WTC11 (cell line): ENCODE results near the gene ATG2A. TPM values are rescaled to one million over a fixed set of nuclear protein-coding genes. Genes with fewer than 3 reads are reported as not detected.

Source experiments
- ATAC-seq: fragments of 200-7000 bp; cut with Tn5 transposase; 2 replicates; pipeline ENCODE4 v1.10.0; 2021; ENCODE audit warnings: mild to moderate bottlenecking, moderate library complexity
- CTCF ChIA-PET: fragments of 300-600 bp; sonication (Branson Sonifier 250); formaldehyde crosslinking; loops from one replicate; lab custom pipeline; 2021; ENCODE audit warnings: antibody characterized with exemption; lab: Charles Lee
- POLR2A ChIA-PET: fragments of 350-600 bp; sonication (Branson Sonifier 250); formaldehyde crosslinking; loops from one replicate; lab custom pipeline; 2021; ENCODE audit warnings: antibody characterized with exemption; lab: Charles Lee
- DNase-seq: peaks from one replicate; pipeline ENCODE4 v3.0.0; 2021; ENCODE audit warnings: low spot score
- H3K27ac Mint-ChIP-seq: 2 replicates; pipeline ENCODE4 v1.8.0; 2021; ENCODE audit warnings: mixed read lengths
- H3K27me3 Mint-ChIP-seq: 2 replicates; pipeline ENCODE4 v1.8.0; 2021; ENCODE audit warnings: low read depth, mild to moderate bottlenecking, moderate library complexity, mixed read lengths
- H3K36me3 Mint-ChIP-seq: 2 replicates; pipeline ENCODE4 v1.8.0; 2021; ENCODE audit warnings: mixed read lengths
- H3K4me1 Mint-ChIP-seq: 2 replicates; pipeline ENCODE4 v1.8.0; 2022; ENCODE audit warnings: mixed read lengths
- H3K4me3 Mint-ChIP-seq: 2 replicates; pipeline ENCODE4 v1.8.0; 2021; ENCODE audit warnings: mild to moderate bottlenecking, moderate library complexity, mixed read lengths
- H3K9me3 Mint-ChIP-seq: 2 replicates; pipeline ENCODE4 v1.8.0; 2021; ENCODE audit warnings: mixed read lengths
- ETV6 ChIP-seq: sonication (generic); formaldehyde crosslinking; IDR thresholded peaks from 2 replicates; pipeline ENCODE4 v1.8.1; 2022; ENCODE audit warnings: mild to moderate bottlenecking, missing genetic modification reagents
- FOXP1 ChIP-seq: sonication (generic); formaldehyde crosslinking; IDR thresholded peaks from 2 replicates; pipeline ENCODE4 v1.8.0; 2022; ENCODE audit warnings: missing genetic modification reagents, mild to moderate bottlenecking, moderate library complexity, borderline replicate concordance
- GTF2I ChIP-seq: fragments of 250-450 bp; sonication (Bioruptor Pico); conservative IDR thresholded peaks from 2 replicates; pipeline ENCODE4 v1.4.0; 2021; ENCODE audit warnings: mild to moderate bottlenecking
- HMGXB4 ChIP-seq: sonication (generic); formaldehyde crosslinking; IDR thresholded peaks from 2 replicates; pipeline ENCODE4 v1.8.1; 2023; ENCODE audit warnings: mild to moderate bottlenecking, moderate library complexity, missing genetic modification reagents
- JAZF1 ChIP-seq: fragments of 250-450 bp; sonication (Bioruptor Pico); IDR thresholded peaks from 2 replicates; pipeline ENCODE4 v1.9.0; 2021; ENCODE audit warnings: moderate library complexity, mild to moderate bottlenecking, inconsistent platforms
- JUN ChIP-seq: sonication (generic); formaldehyde crosslinking; IDR thresholded peaks from 2 replicates; pipeline ENCODE4 v1.8.0; 2023; ENCODE audit warnings: mild to moderate bottlenecking, missing genetic modification reagents
- MLX ChIP-seq: sonication (generic); formaldehyde crosslinking; IDR thresholded peaks from 2 replicates; pipeline ENCODE4 v1.8.1; 2023; ENCODE audit warnings: mild to moderate bottlenecking, missing genetic modification reagents, moderate library complexity
- MYBL2 ChIP-seq: sonication (generic); formaldehyde crosslinking; IDR thresholded peaks from 2 replicates; pipeline ENCODE4 v1.8.1; 2023; ENCODE audit warnings: mild to moderate bottlenecking, moderate library complexity, missing genetic modification reagents
- NFATC4 ChIP-seq: fragments of 250-450 bp; sonication (Bioruptor Pico); IDR thresholded peaks from 2 replicates; pipeline ENCODE4 v1.9.0; 2021; ENCODE audit warnings: mild to moderate bottlenecking
- NFE2L1 ChIP-seq: sonication (generic); formaldehyde crosslinking; IDR thresholded peaks from 2 replicates; pipeline ENCODE4 v1.8.1; 2023; ENCODE audit warnings: missing genetic modification reagents
- NFYB ChIP-seq: sonication (generic); formaldehyde crosslinking; conservative IDR thresholded peaks from 2 replicates; pipeline ENCODE4 v1.8.0; 2022; ENCODE audit warnings: low read depth, missing genetic modification reagents
- NR1H2 ChIP-seq: sonication (generic); formaldehyde crosslinking; IDR thresholded peaks from 2 replicates; pipeline ENCODE4 v1.9.0; 2021; ENCODE audit warnings: mild to moderate bottlenecking, moderate library complexity, missing genetic modification reagents
- NR3C1 ChIP-seq: sonication (generic); formaldehyde crosslinking; conservative IDR thresholded peaks from 2 replicates; pipeline ENCODE4 v1.8.1; 2023; ENCODE audit warnings: low read depth, mild to moderate bottlenecking, missing genetic modification reagents
- OVOL2 ChIP-seq: fragments of 250-450 bp; sonication (Bioruptor Pico); IDR thresholded peaks from 2 replicates; pipeline ENCODE4 v1.9.0; 2021; ENCODE audit warnings: mild to moderate bottlenecking, borderline replicate concordance
- PRRX2 ChIP-seq: fragments of 250-450 bp; sonication (Bioruptor Pico); IDR thresholded peaks from 2 replicates; pipeline ENCODE4 v1.8.0; 2021; ENCODE audit warnings: mild to moderate bottlenecking
- SOX15 ChIP-seq: fragments of 250-450 bp; sonication (Bioruptor Pico); IDR thresholded peaks from 2 replicates; pipeline ENCODE4 v1.9.0; 2021; ENCODE audit warnings: mild to moderate bottlenecking
- ZBTB21 ChIP-seq: sonication (generic); formaldehyde crosslinking; IDR thresholded peaks from 2 replicates; pipeline ENCODE4 v1.8.1; 2023; ENCODE audit warnings: mild to moderate bottlenecking, missing genetic modification reagents, borderline replicate concordance
- ZNF121 ChIP-seq: sonication (generic); formaldehyde crosslinking; IDR thresholded peaks from 2 replicates; pipeline ENCODE4 v1.8.0; 2023; ENCODE audit warnings: missing genetic modification reagents
- total RNA-seq: library from RNA; stranded (reverse); gene quantifications from 3 replicates; pipeline ENCODE4 v1.2.3, GENCODE V29; 2021
- TF ChIP-seq, protein P1 (sequence below): sonication (generic); formaldehyde crosslinking; IDR thresholded peaks from 2 replicates; pipeline ENCODE4 v1.8.0; 2022; ENCODE audit warnings: mild to moderate bottlenecking, missing genetic modification reagents
- TF ChIP-seq, protein P2 (sequence below): fragments of 200-600 bp; IDR thresholded peaks from 2 replicates; pipeline ENCODE4 v1.8.0; 2022; ENCODE audit warnings: antibody characterized with exemption
- TF ChIP-seq, protein P3 (sequence below): sonication (generic); formaldehyde crosslinking; IDR thresholded peaks from 2 replicates; pipeline ENCODE4 v1.8.0; 2022; ENCODE audit warnings: mild to moderate bottlenecking, missing genetic modification reagents
- TF ChIP-seq, protein P4 (sequence below): sonication (generic); formaldehyde crosslinking; IDR thresholded peaks from 2 replicates; pipeline ENCODE4 v1.8.1; 2022; ENCODE audit warnings: mild to moderate bottlenecking, moderate library complexity, missing genetic modification reagents
- TF ChIP-seq, protein P5 (sequence below): fragments of 250-450 bp; sonication (Bioruptor Pico); IDR thresholded peaks from 2 replicates; pipeline ENCODE4 v2.1.2; 2022; ENCODE audit warnings: mild to moderate bottlenecking, moderate library complexity

ATG2A gene
- total RNA-seq, 1 experiment from 2014 or later, result 31.4 TPM

- TF ChIP-seq HMGXB4 (CRISPR knock-in tag), result no peak
- TF ChIP-seq ZNF121 (CRISPR knock-in tag), result no peak
- no peak for DNase-seq
- H3K9me3 Mint-ChIP-seq, result no peaks in the 10 kb centered on the region
- peaks cover 5% of the 10 kb centered on the region; the same call in 1 of the 2 replicates for H3K27me3 Mint-ChIP-seq
- H3K4me3 Mint-ChIP-seq, result no peak overlapping the region
- no peak overlapping the region for H3K27ac Mint-ChIP-seq
- POLR2A ChIA-PET, result interaction anchor here (0.6 kb wide), 1 partner anchor 526 kb away, joined by 3 read pairs; no protein-coding TSS in a partner anchor
- H3K4me1 Mint-ChIP-seq, result no peaks in the 10 kb centered on the region
- CTCF ChIA-PET, result interaction anchor here (0.6 to 1.6 kb wide), 5 partner anchors 61 to 240 kb away, joined by 3 to 9 read pairs (median 4); partner anchors contain the start of genes ARL2 and RASGRP2
- no peaks in the 10 kb centered on the region for H3K36me3 Mint-ChIP-seq
- no peak for ATAC-seq
Observed at GRCh38 chr11:64951529-64951928, 34.5 kb upstream of the ATG2A start.

GRCh38 chr11:64947208-64947814 lies 30.3 kb upstream of the ATG2A start:
- H3K27me3 Mint-ChIP-seq, result peaks cover 9% of the 10 kb centered on the region
- DNase-seq (no peak), ATAC-seq (no peak)
- H3K9me3 Mint-ChIP-seq, result no peaks in the 10 kb centered on the region
- ChIA-PET CTCF (interaction anchor here (0.5 to 2.2 kb wide), 3 partner anchors 12 to 104 kb away, joined by 3 to 10 read pairs (median 6); partner anchors contain the start of genes ARL2 and GPHA2), POLR2A (interaction anchor here (0.7 kb wide), 1 partner anchor 136 kb away, joined by 3 read pairs; the partner anchor contains the start of gene CDCA5)
- no peaks in the 10 kb centered on the region for H3K4me1 Mint-ChIP-seq
- H3K27ac Mint-ChIP-seq, result no peak overlapping the region
- no peak overlapping the region for H3K4me3 Mint-ChIP-seq
- TF ChIP-seq, protein P1, sequence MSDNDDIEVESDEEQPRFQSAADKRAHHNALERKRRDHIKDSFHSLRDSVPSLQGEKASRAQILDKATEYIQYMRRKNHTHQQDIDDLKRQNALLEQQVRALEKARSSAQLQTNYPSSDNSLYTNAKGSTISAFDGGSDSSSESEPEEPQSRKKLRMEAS (CRISPR knock-in tag), result no peak
- TF ChIP-seq NFYB (CRISPR knock-in tag) (no peak), OVOL2 (CRISPR knock-in tag) (no peak), NFATC4 (CRISPR knock-in tag) (no peak), GTF2I (CRISPR knock-in tag) (no peak), NR3C1 (CRISPR knock-in tag) (no peak), ZNF121 (CRISPR knock-in tag) (no peak), MYBL2 (CRISPR knock-in tag) (no peak), ZBTB21 (CRISPR knock-in tag) (no peak), SOX15 (no peak), ETV6 (CRISPR knock-in tag) (no peak), NFE2L1 (CRISPR knock-in tag) (no peak), JAZF1 (no peak)
- TF ChIP-seq, protein P2, sequence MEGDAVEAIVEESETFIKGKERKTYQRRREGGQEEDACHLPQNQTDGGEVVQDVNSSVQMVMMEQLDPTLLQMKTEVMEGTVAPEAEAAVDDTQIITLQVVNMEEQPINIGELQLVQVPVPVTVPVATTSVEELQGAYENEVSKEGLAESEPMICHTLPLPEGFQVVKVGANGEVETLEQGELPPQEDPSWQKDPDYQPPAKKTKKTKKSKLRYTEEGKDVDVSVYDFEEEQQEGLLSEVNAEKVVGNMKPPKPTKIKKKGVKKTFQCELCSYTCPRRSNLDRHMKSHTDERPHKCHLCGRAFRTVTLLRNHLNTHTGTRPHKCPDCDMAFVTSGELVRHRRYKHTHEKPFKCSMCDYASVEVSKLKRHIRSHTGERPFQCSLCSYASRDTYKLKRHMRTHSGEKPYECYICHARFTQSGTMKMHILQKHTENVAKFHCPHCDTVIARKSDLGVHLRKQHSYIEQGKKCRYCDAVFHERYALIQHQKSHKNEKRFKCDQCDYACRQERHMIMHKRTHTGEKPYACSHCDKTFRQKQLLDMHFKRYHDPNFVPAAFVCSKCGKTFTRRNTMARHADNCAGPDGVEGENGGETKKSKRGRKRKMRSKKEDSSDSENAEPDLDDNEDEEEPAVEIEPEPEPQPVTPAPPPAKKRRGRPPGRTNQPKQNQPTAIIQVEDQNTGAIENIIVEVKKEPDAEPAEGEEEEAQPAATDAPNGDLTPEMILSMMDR, result no peak
- TF ChIP-seq, protein P3, sequence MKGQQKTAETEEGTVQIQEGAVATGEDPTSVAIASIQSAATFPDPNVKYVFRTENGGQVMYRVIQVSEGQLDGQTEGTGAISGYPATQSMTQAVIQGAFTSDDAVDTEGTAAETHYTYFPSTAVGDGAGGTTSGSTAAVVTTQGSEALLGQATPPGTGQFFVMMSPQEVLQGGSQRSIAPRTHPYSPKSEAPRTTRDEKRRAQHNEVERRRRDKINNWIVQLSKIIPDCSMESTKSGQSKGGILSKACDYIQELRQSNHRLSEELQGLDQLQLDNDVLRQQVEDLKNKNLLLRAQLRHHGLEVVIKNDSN, result no peak
- TF ChIP-seq, protein P4, sequence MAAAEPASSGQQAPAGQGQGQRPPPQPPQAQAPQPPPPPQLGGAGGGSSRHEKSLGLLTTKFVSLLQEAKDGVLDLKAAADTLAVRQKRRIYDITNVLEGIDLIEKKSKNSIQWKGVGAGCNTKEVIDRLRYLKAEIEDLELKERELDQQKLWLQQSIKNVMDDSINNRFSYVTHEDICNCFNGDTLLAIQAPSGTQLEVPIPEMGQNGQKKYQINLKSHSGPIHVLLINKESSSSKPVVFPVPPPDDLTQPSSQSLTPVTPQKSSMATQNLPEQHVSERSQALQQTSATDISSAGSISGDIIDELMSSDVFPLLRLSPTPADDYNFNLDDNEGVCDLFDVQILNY (CRISPR knock-in tag), result no peak
- H3K36me3 Mint-ChIP-seq, result no peaks in the 10 kb centered on the region

GRCh38 chr11:64936539-64936938 lies 19.5 kb upstream of the ATG2A start:
- Mint-ChIP-seq H3K27me3 (peaks cover 4% of the 10 kb centered on the region; the same call in 1 of the 2 replicates), H3K36me3 (no peaks in the 10 kb centered on the region; the same call in 1 of the 2 replicates), H3K4me3 (no peak overlapping the region), H3K27ac (no peak overlapping the region), H3K9me3 (no peaks in the 10 kb centered on the region), H3K4me1 (peaks cover 24% of the 10 kb centered on the region)
- POLR2A ChIA-PET, result no interaction called here
- CTCF ChIA-PET, result interaction anchor here (0.6 to 4.3 kb wide), 9 partner anchors 11 to 174 kb away, joined by 3 to 30 read pairs (median 6); partner anchors contain the start of gene ARL2
- no peak for ATAC-seq
- no peak for DNase-seq
- TF ChIP-seq SOX15 (no peak), HMGXB4 (CRISPR knock-in tag) (no peak), PRRX2 (CRISPR knock-in tag) (no peak), JUN (CRISPR knock-in tag) (no peak), FOXP1 (no peak), NR1H2 (CRISPR knock-in tag) (no peak), MLX (no peak)
- TF ChIP-seq, protein P5, sequence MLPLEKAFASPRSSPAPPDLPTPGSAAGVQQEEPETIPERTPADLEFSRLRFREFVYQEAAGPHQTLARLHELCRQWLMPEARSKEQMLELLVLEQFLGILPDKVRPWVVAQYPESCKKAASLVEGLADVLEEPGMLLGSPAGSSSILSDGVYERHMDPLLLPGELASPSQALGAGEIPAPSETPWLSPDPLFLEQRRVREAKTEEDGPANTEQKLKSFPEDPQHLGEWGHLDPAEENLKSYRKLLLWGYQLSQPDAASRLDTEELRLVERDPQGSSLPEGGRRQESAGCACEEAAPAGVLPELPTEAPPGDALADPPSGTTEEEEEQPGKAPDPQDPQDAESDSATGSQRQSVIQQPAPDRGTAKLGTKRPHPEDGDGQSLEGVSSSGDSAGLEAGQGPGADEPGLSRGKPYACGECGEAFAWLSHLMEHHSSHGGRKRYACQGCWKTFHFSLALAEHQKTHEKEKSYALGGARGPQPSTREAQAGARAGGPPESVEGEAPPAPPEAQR (CRISPR knock-in tag), result no peak
